WERI-Rb-1 (cell line): ENCODE results near the gene HS2ST1.
"Not testable (repeated sequence)": the region's sequence is repeated elsewhere in the genome, so short reads cannot be mapped to it uniquely, and the experiment has no call there.

ENCODE experiments used
- DNase-seq: peaks from one replicate; pipeline ENCODE4 v3.0.0-alpha.2; 2020
- H3K27ac ChIP-seq: fragments of 250-450 bp; sonication (Bioruptor Pico); 2 replicates; pipeline ENCODE4 v1.5.1; 2020; ENCODE audit warnings: mild to moderate bottlenecking, moderate library complexity
- H3K27me3 ChIP-seq: fragments of 250-450 bp; sonication (Bioruptor Pico); 2 replicates; pipeline ENCODE4 v1.5.1; 2021; ENCODE audit warnings: mild to moderate bottlenecking, low read depth, moderate library complexity; ENCODE audit not compliant: insufficient read depth, severe bottlenecking
- H3K36me3 ChIP-seq: fragments of 250-450 bp; sonication (Bioruptor Pico); 2 replicates; pipeline ENCODE4 v1.5.1; 2020; ENCODE audit warnings: mild to moderate bottlenecking, moderate library complexity
- H3K4me3 ChIP-seq: 2 replicates; pipeline ENCODE4 v1.5.1; 2011; ENCODE audit warnings: low read depth, mild to moderate bottlenecking, control low read depth, low read length
- H3K9me3 ChIP-seq: fragments of 250-450 bp; sonication (Bioruptor Pico); 2 replicates; pipeline ENCODE4 v1.5.1; 2021; ENCODE audit warnings: mild to moderate bottlenecking, moderate library complexity; ENCODE audit not compliant: severe bottlenecking
- CTCF ChIP-seq: IDR thresholded peaks from 2 replicates; pipeline ENCODE4 v1.5.1; 2011; ENCODE audit warnings: low read depth, mild to moderate bottlenecking, control low read depth, inconsistent platforms, low read length

HS2ST1 gene

GRCh38 chr1:86953167-86953566, 38.7 kb downstream of the HS2ST1 start:
- no peaks in the 10 kb centered on the region for H3K9me3 ChIP-seq
- H3K4me3 ChIP-seq, result no peak overlapping the region
- DNase-seq, result no peak
- H3K27me3 ChIP-seq, result no peaks in the 10 kb centered on the region
- H3K27ac ChIP-seq, result no peak overlapping the region
- no peaks in the 10 kb centered on the region for H3K36me3 ChIP-seq
- TF ChIP-seq CTCF, result no peak

GRCh38 chr1:86955678-86956077, 41.2 kb downstream of the HS2ST1 start:
- Histone ChIP-seq H3K27ac (no peak overlapping the region), H3K9me3 (no peaks in the 10 kb centered on the region), H3K4me3 (no peak overlapping the region), H3K36me3 (no peaks in the 10 kb centered on the region), H3K27me3 (no peaks in the 10 kb centered on the region)
- no peak for DNase-seq
- no peak for TF ChIP-seq CTCF

- no peak for TF ChIP-seq CTCF
- DNase-seq, result no peak
- Histone ChIP-seq H3K27me3 (no peaks in the 10 kb centered on the region), H3K36me3 (no peaks in the 10 kb centered on the region), H3K4me3 (no peak overlapping the region), H3K9me3 (no peaks in the 10 kb centered on the region), H3K27ac (no peak overlapping the region)
Observed at GRCh38 chr1:86956221-86956620, 41.8 kb downstream of the HS2ST1 start.

GRCh38 chr1:86957221-86957620, 42.8 kb downstream of the HS2ST1 start:
- no peak for DNase-seq
- no peaks in the 10 kb centered on the region for H3K9me3 ChIP-seq
- H3K4me3 ChIP-seq, result no peak overlapping the region
- H3K36me3 ChIP-seq, result no peaks in the 10 kb centered on the region
- no peak for TF ChIP-seq CTCF
- no peaks in the 10 kb centered on the region for H3K27me3 ChIP-seq
- no peak overlapping the region for H3K27ac ChIP-seq

GRCh38 chr1:86960548-86960947, 46.1 kb downstream of the HS2ST1 start:
- Histone ChIP-seq H3K9me3 (no peaks in the 10 kb centered on the region), H3K27me3 (no peaks in the 10 kb centered on the region), H3K4me3 (no peak overlapping the region), H3K36me3 (no peaks in the 10 kb centered on the region), H3K27ac (no peak overlapping the region)
- no peak for DNase-seq
- no peak for TF ChIP-seq CTCF

- H3K9me3 ChIP-seq, H3K36me3 ChIP-seq, DNase-seq, H3K27me3 ChIP-seq, H3K4me3 ChIP-seq, H3K27ac ChIP-seq: not testable (repeated sequence)
Observed at GRCh38 chr1:86963841-86964240, 49.4 kb downstream of the HS2ST1 start.
